Liver (tissue), 9 donors: ENCODE measurements around the gene OTOP2. TPM values are rescaled to one million over a fixed set of nuclear protein-coding genes. Genes with fewer than 3 reads are reported as not detected.

ENCODE experiments used
- DNase-seq: peaks from one replicate; pipeline ENCODE4 v3.0.0-alpha.2; 2017; ENCODE audit warnings: low spot score
- H3K27ac ChIP-seq, 2 donors: one replicate each; pipeline ENCODE4 v1.7.0; 2013; ENCODE audit warnings: inconsistent platforms in 2 of 2, low read length in 2 of 2, control low read depth in 1 of 2, low read depth in 1 of 2, mild to moderate bottlenecking in 1 of 2
- H3K27me3 ChIP-seq, 4 donors: one replicate each; pipeline versions ENCODE4 v1.6.1 to v1.7.0; 2013; ENCODE audit warnings: low read length in 3 of 4, inconsistent platforms in 1 of 4, mild to moderate bottlenecking in 1 of 4, moderate library complexity in 1 of 4; ENCODE audit not compliant: control insufficient read depth in 4 of 4, insufficient read depth in 4 of 4
- H3K36me3 ChIP-seq, 4 donors: one replicate each; pipeline versions ENCODE4 v1.6.1 to v1.7.0; 2013; ENCODE audit warnings: low read length in 3 of 4, mild to moderate bottlenecking in 3 of 4, low read depth in 1 of 4, moderate library complexity in 1 of 4; ENCODE audit not compliant: control insufficient read depth in 4 of 4, insufficient read depth in 3 of 4
- H3K4me1 ChIP-seq, 4 donors: one replicate each; pipeline versions ENCODE4 v1.6.1 to v1.7.0; 2013; ENCODE audit warnings: low read length in 3 of 4, mild to moderate bottlenecking in 3 of 4, moderate library complexity in 1 of 4; ENCODE audit not compliant: control insufficient read depth in 4 of 4, insufficient read depth in 4 of 4
- H3K4me3 ChIP-seq, 3 donors: one replicate each; pipeline versions ENCODE4 v1.6.1 to v1.7.0; 2013; ENCODE audit warnings: low read length in 3 of 3, control low read depth in 1 of 3, low read depth in 1 of 3, mild to moderate bottlenecking in 1 of 3
- H3K9ac ChIP-seq, 2 donors: one replicate each; pipeline ENCODE4 v1.7.0; 2013; ENCODE audit warnings: low read length in 2 of 2, mild to moderate bottlenecking in 2 of 2, moderate library complexity in 2 of 2, control low read depth in 1 of 2, low read depth in 1 of 2
- H3K9me3 ChIP-seq, 4 donors: one replicate each; pipeline versions ENCODE4 v1.6.1 to v1.7.0; 2013; ENCODE audit warnings: low read length in 3 of 4; ENCODE audit not compliant: control insufficient read depth in 4 of 4
- EGR1 ChIP-seq, 2 donors: IDR thresholded peaks; 2 replicates each; pipeline ENCODE4 v1.6.1; 2016 to 2018; ENCODE audit warnings: antibody characterized with exemption in 2 of 2, low read depth in 2 of 2
- FOXA1 ChIP-seq: IDR thresholded peaks from 2 replicates; pipeline ENCODE4 v1.6.1; 2016; ENCODE audit warnings: antibody characterized with exemption
- FOXA2 ChIP-seq: IDR thresholded peaks from 2 replicates; pipeline ENCODE4 v1.6.1; 2016; ENCODE audit warnings: antibody characterized with exemption
- GABPA ChIP-seq, 2 donors: IDR thresholded peaks in 1 of 2; conservative IDR thresholded peaks in 1 of 2; 2 replicates each; pipeline ENCODE4 v1.6.1; 2016; ENCODE audit warnings: antibody characterized with exemption in 2 of 2, mild to moderate bottlenecking in 1 of 2, moderate library complexity in 1 of 2
- HNF4A ChIP-seq, 2 donors: conservative IDR thresholded peaks; 2 replicates each; pipeline ENCODE4 v1.6.1; 2016; ENCODE audit warnings: antibody characterized with exemption in 2 of 2, mild to moderate bottlenecking in 2 of 2
- HNF4G ChIP-seq: IDR thresholded peaks from 2 replicates; pipeline ENCODE4 v1.6.1; 2016; ENCODE audit warnings: antibody characterized with exemption
- JUND ChIP-seq, 2 donors: IDR thresholded peaks; 2 replicates each; pipeline ENCODE4 v1.6.1; 2016; ENCODE audit warnings: antibody characterized with exemption in 2 of 2
- NR2F2 ChIP-seq: IDR thresholded peaks from 2 replicates; pipeline ENCODE4 v1.6.1; 2016; ENCODE audit warnings: antibody characterized with exemption
- RAD21 ChIP-seq, 2 donors: IDR thresholded peaks; 2 replicates each; pipeline ENCODE4 v1.6.1; 2016; ENCODE audit warnings: antibody characterized with exemption in 2 of 2, mild to moderate bottlenecking in 2 of 2
- RXRA ChIP-seq, 2 donors: IDR thresholded peaks; 2 replicates each; pipeline ENCODE4 v1.6.1; 2017 to 2018; ENCODE audit warnings: antibody characterized with exemption in 2 of 2, mild to moderate bottlenecking in 1 of 2
- SP1 ChIP-seq: IDR thresholded peaks from 2 replicates; pipeline ENCODE4 v1.6.1; 2018; ENCODE audit warnings: antibody characterized with exemption, mild to moderate bottlenecking
- TAF1 ChIP-seq: conservative IDR thresholded peaks from 2 replicates; pipeline ENCODE4 v1.6.1; 2016; ENCODE audit warnings: antibody characterized with exemption, mild to moderate bottlenecking
- YY1 ChIP-seq: IDR thresholded peaks from 2 replicates; pipeline ENCODE4 v1.6.1; 2016; ENCODE audit warnings: antibody characterized with exemption, mild to moderate bottlenecking
- WGBS: extraction: QIAGEN DNeasy Blood & Tissue Kit; methylation state at CpG from one replicate; pipeline ENCODE4 v1.1.7; 2013; 5-methylcytosine and 5-hydroxymethylcytosine counted together
- polyA plus RNA-seq, 2 donors: library from polyadenylated mRNA; stranded (reverse) in 1 of 2; unstranded in 1 of 2; fragments of 200-250 nt in 1 of 2; fragments of >200 nt in 1 of 2; fragmentation: Nextera tagmentation in 1 of 2; extraction: Ambion mirVana in 1 of 2; gene quantifications; one replicate each; pipeline versions ENCODE4 v1.2.1 to v1.2.3, GENCODE V29; 2013 to 2015
- total RNA-seq, 2 donors: library from RNA; depleted of rRNA; stranded (reverse); fragments of >200 nt; gene quantifications; one replicate each; pipeline ENCODE4 v1.2.3, GENCODE V29; 2014
- TF ChIP-seq, protein P1 (sequence below): IDR thresholded peaks from 2 replicates; pipeline ENCODE4 v1.6.1; 2016; ENCODE audit warnings: antibody characterized with exemption
- TF ChIP-seq, protein P2 (sequence below): fragments of 150-350 bp; IDR thresholded peaks from 2 replicates; pipeline ENCODE4 v1.5.1; 2017; ENCODE audit warnings: improper control_type of control experiment, low read depth, low read length; ENCODE audit not compliant: missing input control
- TF ChIP-seq, protein P3 (sequence below): IDR thresholded peaks from 2 replicates; pipeline ENCODE4 v1.6.1; 2016; ENCODE audit warnings: antibody characterized with exemption
- TF ChIP-seq, protein P4 (sequence below): IDR thresholded peaks from 2 replicates; pipeline ENCODE4 v1.6.1; 2016; ENCODE audit warnings: antibody characterized with exemption, mild to moderate bottlenecking
- TF ChIP-seq, protein P5 (sequence below): IDR thresholded peaks from 2 replicates; pipeline ENCODE4 v1.6.1; 2016; ENCODE audit warnings: antibody characterized with exemption
- donor health status: healthy.
- donor health status: healthy.
- donor health status: healthy.
- donor health status: healthy.
- donor health status: healthy.

Gene OTOP2
- total and polyA plus RNA-seq, 4 donors = not detected

DNA sequence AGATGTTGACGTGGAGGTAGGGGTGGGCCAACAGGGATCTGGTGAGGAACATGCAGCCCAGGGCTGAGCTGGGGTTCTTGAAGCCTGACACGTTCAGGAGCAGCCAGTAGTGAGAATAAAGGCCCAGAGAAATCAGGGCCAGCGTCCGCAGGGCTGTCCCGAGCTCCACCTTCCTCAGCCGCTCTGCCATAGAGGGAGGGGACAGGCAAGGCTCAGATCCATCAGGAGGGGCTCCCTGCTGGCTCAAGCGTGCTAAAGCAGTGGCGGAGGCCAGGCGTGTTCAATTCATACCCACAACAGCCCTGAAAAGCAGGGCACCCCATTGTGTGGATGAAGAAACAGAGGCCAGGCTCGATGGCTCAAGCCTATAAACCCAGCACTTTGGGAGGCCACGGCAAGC, 43.0 kb upstream of the OTOP2 start:
- H3K4me3 ChIP-seq = no peak overlapping the region
- H3K9me3 ChIP-seq = no peaks in the 10 kb centered on the region
- peaks cover 0 to 5% (median 0%) of the 10 kb centered on the region in 4 donors for H3K4me1 ChIP-seq
- WGBS = 92% methylated on average over 11 of the region's 11 CpGs
- no peak overlapping the region for H3K27ac ChIP-seq
- H3K27me3 ChIP-seq = no peaks in the 10 kb centered on the region
- DNase-seq = no peak
- TF ChIP-seq RXRA (IDR thresholded peaks at IDR 0.05) (no peak), FOXA2 (no peak)
- no peaks in the 10 kb centered on the region for H3K36me3 ChIP-seq
- no peak overlapping the region for H3K9ac ChIP-seq

DNA sequence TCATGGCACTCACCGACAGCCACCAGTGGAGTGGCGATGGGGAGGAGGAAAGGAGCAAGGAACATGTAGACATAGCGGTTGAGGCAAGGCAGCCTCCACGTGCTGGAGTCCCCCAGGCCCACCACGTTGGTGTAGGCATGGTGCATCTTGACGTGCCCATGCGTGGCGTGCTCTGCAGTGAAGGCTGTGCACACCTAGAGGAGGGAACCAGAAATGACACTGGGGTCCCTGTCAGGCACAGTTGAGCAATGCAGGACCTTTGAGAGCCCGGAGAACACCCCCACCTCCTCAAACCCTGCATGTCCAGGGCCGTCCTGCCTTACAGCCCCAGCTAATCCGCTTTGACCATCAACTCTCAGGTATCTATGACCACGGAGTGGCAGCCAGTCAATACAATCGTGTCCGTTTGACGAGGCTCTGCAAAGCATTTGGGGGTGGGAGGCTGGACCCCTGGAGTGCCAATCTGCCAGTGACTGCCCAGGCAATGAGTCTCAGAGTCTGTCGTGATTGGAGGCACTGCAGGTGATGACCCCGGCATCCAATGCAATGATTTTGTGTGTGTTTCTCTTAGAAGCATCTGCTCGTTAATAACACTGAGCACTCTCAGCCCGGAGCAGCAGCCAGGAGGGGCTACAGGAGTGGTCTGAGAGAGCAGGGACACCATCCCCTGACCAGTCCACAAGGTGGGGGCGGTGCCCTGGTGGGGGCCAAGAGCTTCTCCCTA, 41.4 kb upstream of the OTOP2 start:
- H3K36me3 ChIP-seq = no peaks in the 10 kb centered on the region
- WGBS = 85% methylated on average over 20 of the region's 20 CpGs
- H3K27ac ChIP-seq = no peak overlapping the region
- no peaks in the 10 kb centered on the region for H3K9me3 ChIP-seq
- TF ChIP-seq RAD21 (IDR thresholded peaks at IDR 0.05) (no peak), SP1 (no peak), EGR1 (IDR thresholded peaks at IDR 0.05; ENCODE audit: low read depth in 2 of 2) (no peak), YY1 (no peak), GABPA (IDR thresholded peaks at IDR 0.05 in 1 of 2, conservative IDR thresholded peaks at IDR 0.05 in 1 of 2) (no peak), JUND (IDR thresholded peaks at IDR 0.05) (no peak), HNF4A (conservative IDR thresholded peaks at IDR 0.05) (no peak), FOXA1 (no peak), RXRA (IDR thresholded peaks at IDR 0.05) (no peak), HNF4G (no peak), FOXA2 (no peak), NR2F2 (no peak), TAF1 (no peak)
- TF ChIP-seq, protein P1, sequence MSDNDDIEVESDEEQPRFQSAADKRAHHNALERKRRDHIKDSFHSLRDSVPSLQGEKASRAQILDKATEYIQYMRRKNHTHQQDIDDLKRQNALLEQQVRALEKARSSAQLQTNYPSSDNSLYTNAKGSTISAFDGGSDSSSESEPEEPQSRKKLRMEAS = no peak
- TF ChIP-seq, protein P2, sequence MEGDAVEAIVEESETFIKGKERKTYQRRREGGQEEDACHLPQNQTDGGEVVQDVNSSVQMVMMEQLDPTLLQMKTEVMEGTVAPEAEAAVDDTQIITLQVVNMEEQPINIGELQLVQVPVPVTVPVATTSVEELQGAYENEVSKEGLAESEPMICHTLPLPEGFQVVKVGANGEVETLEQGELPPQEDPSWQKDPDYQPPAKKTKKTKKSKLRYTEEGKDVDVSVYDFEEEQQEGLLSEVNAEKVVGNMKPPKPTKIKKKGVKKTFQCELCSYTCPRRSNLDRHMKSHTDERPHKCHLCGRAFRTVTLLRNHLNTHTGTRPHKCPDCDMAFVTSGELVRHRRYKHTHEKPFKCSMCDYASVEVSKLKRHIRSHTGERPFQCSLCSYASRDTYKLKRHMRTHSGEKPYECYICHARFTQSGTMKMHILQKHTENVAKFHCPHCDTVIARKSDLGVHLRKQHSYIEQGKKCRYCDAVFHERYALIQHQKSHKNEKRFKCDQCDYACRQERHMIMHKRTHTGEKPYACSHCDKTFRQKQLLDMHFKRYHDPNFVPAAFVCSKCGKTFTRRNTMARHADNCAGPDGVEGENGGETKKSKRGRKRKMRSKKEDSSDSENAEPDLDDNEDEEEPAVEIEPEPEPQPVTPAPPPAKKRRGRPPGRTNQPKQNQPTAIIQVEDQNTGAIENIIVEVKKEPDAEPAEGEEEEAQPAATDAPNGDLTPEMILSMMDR = no peak
- TF ChIP-seq, protein P3, sequence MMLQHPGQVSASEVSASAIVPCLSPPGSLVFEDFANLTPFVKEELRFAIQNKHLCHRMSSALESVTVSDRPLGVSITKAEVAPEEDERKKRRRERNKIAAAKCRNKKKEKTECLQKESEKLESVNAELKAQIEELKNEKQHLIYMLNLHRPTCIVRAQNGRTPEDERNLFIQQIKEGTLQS = no peak
- TF ChIP-seq, protein P4, sequence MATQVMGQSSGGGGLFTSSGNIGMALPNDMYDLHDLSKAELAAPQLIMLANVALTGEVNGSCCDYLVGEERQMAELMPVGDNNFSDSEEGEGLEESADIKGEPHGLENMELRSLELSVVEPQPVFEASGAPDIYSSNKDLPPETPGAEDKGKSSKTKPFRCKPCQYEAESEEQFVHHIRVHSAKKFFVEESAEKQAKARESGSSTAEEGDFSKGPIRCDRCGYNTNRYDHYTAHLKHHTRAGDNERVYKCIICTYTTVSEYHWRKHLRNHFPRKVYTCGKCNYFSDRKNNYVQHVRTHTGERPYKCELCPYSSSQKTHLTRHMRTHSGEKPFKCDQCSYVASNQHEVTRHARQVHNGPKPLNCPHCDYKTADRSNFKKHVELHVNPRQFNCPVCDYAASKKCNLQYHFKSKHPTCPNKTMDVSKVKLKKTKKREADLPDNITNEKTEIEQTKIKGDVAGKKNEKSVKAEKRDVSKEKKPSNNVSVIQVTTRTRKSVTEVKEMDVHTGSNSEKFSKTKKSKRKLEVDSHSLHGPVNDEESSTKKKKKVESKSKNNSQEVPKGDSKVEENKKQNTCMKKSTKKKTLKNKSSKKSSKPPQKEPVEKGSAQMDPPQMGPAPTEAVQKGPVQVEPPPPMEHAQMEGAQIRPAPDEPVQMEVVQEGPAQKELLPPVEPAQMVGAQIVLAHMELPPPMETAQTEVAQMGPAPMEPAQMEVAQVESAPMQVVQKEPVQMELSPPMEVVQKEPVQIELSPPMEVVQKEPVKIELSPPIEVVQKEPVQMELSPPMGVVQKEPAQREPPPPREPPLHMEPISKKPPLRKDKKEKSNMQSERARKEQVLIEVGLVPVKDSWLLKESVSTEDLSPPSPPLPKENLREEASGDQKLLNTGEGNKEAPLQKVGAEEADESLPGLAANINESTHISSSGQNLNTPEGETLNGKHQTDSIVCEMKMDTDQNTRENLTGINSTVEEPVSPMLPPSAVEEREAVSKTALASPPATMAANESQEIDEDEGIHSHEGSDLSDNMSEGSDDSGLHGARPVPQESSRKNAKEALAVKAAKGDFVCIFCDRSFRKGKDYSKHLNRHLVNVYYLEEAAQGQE = no peak
- TF ChIP-seq, protein P5, sequence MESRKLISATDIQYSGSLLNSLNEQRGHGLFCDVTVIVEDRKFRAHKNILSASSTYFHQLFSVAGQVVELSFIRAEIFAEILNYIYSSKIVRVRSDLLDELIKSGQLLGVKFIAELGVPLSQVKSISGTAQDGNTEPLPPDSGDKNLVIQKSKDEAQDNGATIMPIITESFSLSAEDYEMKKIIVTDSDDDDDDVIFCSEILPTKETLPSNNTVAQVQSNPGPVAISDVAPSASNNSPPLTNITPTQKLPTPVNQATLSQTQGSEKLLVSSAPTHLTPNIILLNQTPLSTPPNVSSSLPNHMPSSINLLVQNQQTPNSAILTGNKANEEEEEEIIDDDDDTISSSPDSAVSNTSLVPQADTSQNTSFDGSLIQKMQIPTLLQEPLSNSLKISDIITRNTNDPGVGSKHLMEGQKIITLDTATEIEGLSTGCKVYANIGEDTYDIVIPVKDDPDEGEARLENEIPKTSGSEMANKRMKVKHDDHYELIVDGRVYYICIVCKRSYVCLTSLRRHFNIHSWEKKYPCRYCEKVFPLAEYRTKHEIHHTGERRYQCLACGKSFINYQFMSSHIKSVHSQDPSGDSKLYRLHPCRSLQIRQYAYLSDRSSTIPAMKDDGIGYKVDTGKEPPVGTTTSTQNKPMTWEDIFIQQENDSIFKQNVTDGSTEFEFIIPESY = no peak
- peaks cover 0 to under 1% (median 0%) of the 10 kb centered on the region in 4 donors for H3K4me1 ChIP-seq
- DNase-seq = no peak
- no peak overlapping the region for H3K9ac ChIP-seq
- no peaks in the 10 kb centered on the region for H3K27me3 ChIP-seq
- no peak overlapping the region for H3K4me3 ChIP-seq
